ENCODE results near the gene PRKAR1B.

DNA sequence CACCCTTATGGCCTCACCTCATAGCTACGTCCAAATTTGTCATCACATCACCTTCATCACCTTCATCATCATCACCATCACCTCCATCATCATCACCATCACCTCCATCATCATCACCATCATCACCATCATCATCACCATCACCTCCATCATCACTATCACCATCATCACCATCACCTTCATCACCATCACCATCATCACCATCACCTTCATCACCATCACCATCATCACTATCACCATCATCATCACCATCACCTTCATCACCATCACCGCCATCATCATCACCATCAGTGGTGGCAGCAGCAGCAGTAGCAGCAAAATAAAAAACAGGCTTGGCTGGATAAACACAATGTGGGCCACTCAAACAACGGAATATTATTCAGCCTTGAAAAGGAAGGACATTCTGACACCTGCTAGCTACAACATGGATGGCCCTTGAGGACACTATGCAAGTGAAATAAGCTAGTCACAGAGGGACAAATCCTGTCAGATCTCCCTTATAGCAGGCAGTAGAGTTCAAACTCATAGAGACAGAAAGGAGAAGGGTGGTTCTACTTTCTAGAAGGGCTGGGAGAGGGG, 159.7 kb downstream of the PRKAR1B start:
- no peak for TF ChIP-seq CTCF (IDR thresholded peaks at IDR 0.05)
- TF ChIP-seq EP300 (IDR thresholded peaks at IDR 0.05) = no peak
- no peak for TF ChIP-seq POLR2A (IDR thresholded peaks at IDR 0.05)
